NCI-H1436 treated with DMSO at 0.1 percent for 48 hours (cell line): ENCODE results near the gene ZNF555.
"Not testable (repeated sequence)": the region's sequence is repeated elsewhere in the genome, so short reads cannot be mapped to it uniquely, and the experiment has no call there.

Experiments used
- DNase-seq: peaks from one replicate; lab custom pipeline; 2025; lab: John Stamatoyannopoulos, UW

Gene ZNF555

DNA sequence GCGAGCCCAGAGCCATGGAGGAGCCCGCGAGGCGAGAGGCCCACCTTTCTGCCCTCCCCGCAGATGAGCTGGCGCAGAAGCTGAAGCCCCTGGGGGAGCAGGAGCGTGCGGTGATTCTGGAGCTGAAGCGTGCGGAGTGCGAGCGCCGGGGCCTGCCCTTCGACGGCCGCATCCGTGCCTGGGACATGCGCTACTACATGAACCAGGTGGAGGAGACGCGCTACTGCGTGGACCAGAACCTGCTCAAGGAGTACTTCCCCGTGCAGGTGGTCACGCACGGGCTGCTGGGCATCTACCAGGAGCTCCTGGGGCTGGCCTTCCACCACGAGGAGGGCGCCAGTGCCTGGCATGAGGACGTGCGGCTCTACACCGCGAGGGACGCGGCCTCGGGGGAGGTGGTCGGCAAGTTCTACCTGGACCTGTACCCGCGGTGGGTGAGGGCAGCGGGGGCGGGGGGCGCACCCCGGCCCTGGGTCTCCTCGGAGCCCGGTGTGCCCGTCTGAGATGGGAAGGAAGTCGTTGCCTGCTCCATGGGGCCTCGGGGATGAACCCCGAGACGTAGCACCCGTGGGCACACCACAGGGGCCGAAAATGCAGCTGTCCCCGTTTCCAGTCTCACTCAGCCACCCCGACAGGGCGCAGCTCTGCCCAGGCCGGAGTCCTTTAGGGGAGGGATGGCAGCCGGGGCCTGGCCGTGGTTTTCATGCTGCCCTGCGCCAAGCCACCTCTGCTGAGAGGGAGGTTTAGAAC, 33.7 kb upstream of the ZNF555 start:
- DNase-seq, result no peak

DNA sequence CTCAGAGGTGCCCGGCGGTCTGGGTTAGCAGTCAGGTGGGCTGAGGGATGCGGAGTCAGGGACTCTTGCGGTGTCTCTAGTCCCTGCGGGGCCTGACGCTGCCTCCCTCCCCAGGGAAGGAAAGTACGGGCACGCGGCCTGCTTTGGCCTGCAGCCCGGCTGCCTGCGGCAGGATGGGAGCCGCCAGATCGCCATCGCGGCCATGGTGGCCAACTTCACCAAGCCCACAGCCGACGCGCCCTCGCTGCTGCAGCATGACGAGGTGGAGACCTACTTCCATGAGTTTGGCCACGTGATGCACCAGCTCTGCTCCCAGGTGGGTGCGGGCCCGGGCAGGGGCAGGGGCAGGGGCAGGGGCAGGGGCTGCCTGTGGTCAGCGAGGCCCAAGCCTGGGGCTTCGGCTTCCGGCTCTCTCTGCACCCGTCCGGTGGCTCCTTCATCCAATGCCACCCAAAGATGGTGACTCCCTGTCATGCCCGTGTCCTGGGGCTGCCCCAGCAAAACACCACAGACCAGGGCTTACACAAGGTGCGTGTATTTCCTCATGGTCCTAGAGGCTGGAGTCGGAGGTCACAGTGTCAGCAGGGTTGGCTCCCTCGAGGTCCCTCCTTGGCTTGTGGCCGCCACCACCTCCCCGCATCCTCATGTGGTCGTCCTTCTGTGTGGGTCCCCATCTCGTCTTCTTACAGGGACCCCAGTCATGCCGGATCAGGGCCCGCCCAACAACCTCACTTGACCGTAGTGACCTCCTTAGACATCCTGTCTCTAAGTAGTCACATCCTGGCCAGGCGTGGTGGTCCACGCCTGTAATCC, 32.9 kb upstream of the ZNF555 start:
- no peak for DNase-seq

DNA sequence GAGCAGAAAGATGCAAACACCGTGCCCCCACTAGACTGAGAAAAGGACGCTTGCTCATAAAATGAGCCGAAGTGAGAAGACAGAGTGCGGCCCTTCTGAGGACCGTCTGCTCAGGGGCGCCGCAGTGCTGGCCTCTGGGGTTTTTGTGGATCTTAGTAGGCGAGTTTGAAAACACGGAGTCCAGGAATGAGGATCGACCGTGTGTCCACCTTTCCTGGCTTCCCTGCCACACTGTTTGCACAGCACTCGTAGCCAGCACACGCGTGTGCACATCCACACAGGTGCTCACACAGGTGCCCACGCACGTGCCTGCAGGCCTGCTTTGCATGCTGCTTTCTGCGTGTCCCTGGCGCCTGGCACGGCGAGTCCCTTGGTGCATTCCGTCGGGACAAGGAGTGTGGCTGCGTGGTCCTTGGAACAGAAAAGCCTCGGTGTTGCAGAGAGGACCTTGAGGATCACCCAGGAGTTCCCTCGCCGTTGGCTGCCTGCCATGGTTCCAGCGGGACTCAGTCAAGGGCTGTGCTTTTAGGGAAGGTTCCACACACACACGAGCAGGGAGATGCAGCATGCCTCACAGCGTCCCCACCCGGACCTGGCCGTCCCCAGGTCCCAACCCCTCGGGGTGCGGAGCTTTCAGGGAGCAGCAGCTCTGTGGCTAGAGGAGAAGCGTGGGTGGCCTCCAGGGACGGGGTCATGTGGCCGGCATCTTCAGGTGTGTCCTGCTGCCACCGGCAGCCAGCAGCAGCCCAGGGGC, 31.7 kb upstream of the ZNF555 start:
- DNase-seq, result no peak

GRCh38 chr19:2810141-2811091, 30.9 kb upstream of the ZNF555 start:
- DNase-seq, result no peak

DNA sequence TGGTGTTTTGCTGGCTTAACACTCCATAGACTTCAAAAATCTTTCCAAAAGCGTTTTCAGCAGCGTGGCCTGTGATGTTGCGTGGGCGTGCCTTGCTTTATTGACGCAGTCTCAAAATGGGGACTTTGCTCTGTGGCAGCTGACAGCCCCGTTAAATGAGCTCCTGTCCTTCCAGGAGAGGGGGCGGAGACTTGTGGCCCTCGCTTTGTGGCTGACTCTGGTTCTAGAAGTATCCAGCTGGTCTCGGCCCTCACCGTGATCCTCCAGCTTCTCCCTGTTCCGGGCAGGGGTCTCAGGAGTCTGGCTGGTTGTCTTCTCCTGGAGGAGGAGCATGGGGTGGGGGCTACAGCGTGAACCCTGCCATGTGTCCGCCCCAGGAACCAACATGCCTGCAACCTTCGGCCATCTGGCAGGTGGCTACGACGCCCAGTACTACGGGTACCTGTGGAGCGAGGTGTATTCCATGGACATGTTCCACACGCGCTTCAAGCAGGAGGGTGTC, 30.0 kb upstream of the ZNF555 start:
- no peak for DNase-seq

- DNase-seq, result no peak
Observed at GRCh38 chr19:2811735-2812413, 29.4 kb upstream of the ZNF555 start.

DNA sequence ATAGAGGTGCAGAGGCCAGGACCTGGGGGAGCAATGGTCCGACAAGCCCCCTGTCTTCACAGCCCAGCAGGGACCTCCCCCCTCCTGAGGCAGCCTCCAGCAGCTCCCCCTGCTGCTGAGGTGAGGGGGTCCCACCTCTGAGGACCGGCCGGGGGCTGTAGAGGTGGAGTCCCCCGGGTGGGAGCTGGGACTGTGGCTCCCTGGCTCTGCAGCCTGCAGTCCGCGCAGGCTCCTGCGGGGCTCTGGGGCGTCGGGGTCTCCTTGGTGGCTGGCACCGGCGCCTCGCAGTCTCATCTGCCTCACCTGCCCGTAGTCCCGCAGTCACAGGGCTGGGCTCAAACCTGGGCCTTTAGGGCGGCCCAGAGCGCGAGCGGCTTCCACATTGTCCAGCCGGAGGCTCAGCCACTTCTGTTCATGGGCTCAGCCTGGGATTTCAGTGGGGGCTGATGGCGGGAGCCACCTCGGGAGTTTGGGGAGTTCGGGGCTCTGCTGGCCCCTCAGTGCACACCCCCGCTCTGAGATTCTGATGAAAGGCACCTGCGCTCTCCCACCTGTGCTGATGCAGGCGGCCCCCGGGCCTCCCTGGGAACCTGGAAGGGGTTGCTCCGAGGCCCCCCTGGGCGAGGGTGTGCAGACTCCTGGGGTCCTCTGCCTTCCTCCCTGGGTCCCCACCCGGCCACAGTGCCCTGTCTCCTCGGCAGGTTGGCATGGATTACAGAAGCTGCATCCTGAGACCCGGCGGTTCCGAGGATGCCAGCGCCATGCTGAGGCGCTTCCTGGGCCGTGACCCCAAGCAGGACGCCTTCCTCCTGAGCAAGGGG, 28.7 kb upstream of the ZNF555 start:
- no peak for DNase-seq

GRCh38 chr19:2813235-2814160, 27.8 kb upstream of the ZNF555 start:
- no peak for DNase-seq

GRCh38 chr19:2814426-2814825, 26.8 kb upstream of the ZNF555 start:
- DNase-seq, result no peak

- no peak for DNase-seq
Observed at GRCh38 chr19:2815191-2815614, 26.1 kb upstream of the ZNF555 start.

DNA sequence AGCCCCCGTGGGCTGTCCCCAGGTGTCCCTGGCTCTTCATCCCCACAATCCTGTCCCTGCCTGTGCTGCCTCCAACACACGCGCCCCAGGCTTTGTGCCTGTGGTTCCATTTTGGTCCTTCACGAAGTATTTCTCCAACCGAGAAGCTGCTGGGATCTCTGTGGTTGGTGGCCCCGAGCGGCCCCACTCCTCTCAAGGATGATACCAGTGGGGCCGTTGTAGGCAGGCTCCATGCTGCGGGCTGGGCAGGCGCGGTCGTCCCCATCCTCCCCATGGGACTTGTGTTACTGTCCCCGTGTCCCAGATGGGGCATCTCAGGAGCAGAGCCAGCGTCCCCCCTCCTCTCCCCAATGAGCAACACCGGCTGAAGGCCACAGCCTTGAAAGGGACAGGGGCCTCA, 25.4 kb upstream of the ZNF555 start:
- DNase-seq, result no peak

- DNase-seq, result no peak
Observed at GRCh38 chr19:2816641-2817040, 24.6 kb upstream of the ZNF555 start.

- not testable (repeated sequence) for DNase-seq
Observed at GRCh38 chr19:2817237-2817829, 23.9 kb upstream of the ZNF555 start.

- peak; percentile 63 for DNase-seq
Observed at GRCh38 chr19:2819540-2820111, 21.6 kb upstream of the ZNF555 start, which contains the start of gene ZNF554. TSS of gene ZNF554 (plus strand) at chr19:2819868. CDS start at chr19:2820072, 204 bp downstream.

- no peak for DNase-seq
Observed at GRCh38 chr19:2820112-2820702, 21.1 kb upstream of the ZNF555 start.

- no peak for DNase-seq
Observed at GRCh38 chr19:2822846-2823245, 18.4 kb upstream of the ZNF555 start.

DNA sequence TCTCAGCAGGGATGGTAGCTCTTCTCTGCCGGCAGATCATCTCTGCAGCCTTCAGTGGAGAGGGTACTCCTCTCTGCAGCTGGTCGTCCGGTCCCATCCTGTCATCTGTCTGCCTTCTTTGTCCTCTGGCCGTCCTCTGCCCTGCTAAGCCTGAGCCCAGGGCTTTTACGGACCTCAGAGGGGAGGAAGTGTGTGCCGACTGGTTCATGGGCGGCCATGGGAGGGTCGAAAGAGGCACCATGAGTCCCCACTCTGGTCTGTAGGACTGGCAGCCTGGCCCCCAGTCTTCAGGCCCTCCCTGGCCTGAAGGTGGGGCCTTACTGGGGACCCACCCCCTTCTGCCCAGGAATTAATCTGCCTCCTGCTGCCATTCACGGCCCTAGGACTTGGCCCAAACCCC, 17.6 kb upstream of the ZNF555 start:
- no peak for DNase-seq
